ENCODE measurements around the gene TOB2.

TOB2 gene, protein sequence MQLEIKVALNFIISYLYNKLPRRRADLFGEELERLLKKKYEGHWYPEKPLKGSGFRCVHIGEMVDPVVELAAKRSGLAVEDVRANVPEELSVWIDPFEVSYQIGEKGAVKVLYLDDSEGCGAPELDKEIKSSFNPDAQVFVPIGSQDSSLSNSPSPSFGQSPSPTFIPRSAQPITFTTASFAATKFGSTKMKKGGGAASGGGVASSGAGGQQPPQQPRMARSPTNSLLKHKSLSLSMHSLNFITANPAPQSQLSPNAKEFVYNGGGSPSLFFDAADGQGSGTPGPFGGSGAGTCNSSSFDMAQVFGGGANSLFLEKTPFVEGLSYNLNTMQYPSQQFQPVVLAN

GRCh38 chr22:41446639-41447434 lies at the start of gene TOB2:
TOB2 (minus strand) TSS chr22:41446801; CDS start chr22:41437345, 9,456 bp downstream.
- peak; percentile 57 for DNase-seq

DNA sequence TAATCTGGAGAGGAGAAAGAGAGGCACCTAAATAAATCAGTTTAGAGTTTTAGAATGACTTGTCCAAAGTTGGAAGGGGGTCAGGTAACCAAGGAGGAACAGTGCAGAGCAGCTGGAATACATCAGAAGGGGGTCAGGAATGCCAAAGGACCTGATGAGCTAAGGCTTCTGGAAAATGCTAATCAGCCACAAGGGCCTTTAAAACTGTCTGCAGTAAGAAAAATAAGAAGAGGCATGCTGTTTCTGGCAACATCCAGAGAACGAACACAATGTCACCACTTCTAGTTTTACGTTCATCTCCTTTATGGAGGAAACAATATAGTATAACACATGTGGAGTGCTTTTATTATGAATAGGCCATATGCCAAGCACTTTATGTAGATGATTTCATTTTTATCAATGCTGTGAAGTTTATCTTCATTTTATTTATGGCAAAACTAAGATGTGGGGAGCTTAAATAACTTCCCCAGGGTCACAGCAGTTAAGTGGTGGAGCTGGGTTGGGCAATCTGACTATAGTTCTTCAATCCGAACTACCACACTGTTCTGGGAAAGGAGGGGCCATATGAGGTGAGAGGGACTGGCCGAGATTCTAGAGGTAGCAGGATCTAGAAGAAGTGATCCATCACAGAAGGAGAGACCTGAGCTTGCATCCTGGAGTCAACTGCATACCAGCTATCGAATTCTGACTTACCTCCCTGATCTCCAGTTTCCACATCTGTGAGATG lies 44.9 kb upstream of the TOB2 start:
- DNase-seq: no peak

DNA sequence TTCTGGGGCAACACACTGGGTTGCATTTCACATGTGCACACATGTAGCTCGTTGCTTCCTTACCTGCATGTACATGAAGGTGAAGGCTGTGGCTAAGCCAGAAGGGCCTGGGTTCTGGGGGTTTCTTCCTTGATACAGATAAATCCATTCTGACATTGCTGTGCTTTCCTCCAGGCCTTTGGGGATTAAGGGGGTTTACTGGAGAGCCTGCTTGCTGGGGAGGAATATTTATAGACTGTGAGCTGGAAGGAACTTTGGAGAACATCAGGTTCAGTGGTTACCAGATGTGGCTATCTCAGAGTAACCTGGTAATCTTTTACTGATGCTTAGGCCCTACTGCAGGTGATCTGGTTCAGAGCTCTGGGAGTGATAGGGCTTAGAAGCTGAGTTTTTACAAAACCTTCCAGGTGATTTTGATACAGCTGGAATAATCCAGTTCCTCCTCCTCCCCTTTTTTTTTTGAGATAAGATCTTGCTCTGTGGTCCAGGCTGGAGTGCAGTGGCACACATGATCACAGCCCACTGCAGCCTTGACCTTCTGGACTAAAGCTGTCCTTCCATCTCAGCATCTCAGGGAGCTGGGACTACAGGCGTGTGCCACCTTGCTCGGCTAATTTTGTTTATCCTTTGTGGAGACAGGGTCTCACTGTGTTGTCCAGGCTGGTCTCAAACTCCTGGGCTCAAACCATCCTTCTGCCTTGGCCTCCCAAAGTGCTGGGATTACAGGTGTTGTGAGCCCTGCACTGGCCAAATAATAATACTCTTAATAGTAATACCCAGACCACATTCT lies 42.2 kb upstream of the TOB2 start:
- DNase-seq: no peak

DNA sequence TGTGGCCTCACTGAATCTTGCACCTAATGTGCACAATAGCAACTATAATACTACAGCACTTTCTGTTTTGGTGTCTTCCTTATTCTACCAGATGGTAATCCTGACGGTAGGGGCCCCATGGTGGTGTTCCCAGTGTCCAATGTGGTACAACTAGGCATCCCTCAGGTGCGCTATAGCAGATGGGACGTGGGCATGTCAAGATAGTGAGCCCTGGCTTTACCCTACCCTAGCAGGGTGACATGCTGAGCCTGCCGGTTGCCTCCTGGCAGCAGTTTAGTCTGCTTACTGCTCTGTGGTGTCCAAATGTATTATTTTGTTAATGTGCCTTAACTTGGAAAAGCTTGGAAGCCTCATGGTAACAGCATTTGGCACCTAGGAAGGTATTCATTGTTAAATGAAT lies 41.5 kb upstream of the TOB2 start:
- DNase-seq: no peak

- DNase-seq: no peak
Measured at GRCh38 chr22:41487037-41487935, 40.7 kb upstream of the TOB2 start.

DNA sequence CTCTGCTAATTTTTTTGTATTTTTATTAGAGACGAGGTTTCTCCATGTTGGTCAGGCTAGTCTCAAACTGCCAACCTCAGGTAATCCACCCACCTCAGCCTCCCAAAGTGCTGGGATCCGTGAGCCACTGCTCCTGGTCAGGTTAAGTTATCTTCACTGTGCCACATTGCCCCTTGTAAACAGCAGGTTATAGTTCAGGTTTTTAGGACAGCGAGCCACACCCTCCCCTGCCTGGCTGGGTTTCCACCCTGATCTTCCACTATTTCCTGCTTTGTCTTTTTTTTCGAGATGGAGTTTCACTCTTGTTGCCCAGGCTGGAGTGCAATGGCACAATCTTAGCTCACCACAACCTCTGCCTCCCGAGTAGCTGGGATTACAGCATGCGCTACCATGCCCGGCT lies 38.4 kb upstream of the TOB2 start:
- no peak for DNase-seq

- DNase-seq: no peak
Measured at GRCh38 chr22:41482319-41482935, 35.8 kb upstream of the TOB2 start.

- no peak for DNase-seq
Measured at GRCh38 chr22:41481925-41482318, 35.3 kb upstream of the TOB2 start.

GRCh38 chr22:41481131-41481830 lies 34.7 kb upstream of the TOB2 start:
- no peak for DNase-seq

- no peak for DNase-seq
Measured at GRCh38 chr22:41480397-41480735, 33.8 kb upstream of the TOB2 start.

DNA sequence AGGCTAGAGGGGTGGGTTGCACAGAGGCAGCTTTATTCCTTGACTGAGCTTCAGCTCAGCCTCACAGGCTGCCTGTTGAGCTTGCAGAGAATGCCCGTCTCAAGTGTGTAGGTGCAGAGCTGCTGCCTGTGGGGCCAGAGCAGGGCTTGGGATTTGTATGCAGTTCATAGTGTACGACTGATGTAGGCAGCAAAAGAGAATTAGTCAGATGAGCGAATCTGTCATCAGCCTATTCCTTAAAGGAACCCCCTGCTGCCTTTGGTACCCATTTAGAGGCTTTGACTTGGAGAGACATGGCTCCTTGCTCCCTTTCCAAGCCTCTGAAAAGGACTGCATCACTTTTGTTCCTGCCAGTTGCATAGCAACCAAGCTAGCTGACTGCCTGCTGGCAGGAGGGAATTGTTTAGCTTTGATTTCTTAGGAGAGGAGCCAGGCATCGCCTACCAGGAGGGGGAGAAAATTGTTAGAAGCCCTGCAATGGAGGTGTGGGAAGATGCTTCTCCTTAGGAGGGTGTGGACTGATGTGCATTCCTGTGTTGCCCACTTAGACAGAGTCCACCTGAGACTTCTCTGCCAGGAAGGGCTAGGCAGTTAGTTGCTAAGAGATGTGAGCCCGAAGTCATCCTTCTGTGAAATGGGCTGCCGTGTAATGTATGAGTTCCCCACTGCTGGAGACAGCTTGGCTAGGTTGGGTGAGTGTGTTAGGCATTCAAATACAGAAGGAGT lies 33.2 kb upstream of the TOB2 start:
- no peak for DNase-seq

DNA sequence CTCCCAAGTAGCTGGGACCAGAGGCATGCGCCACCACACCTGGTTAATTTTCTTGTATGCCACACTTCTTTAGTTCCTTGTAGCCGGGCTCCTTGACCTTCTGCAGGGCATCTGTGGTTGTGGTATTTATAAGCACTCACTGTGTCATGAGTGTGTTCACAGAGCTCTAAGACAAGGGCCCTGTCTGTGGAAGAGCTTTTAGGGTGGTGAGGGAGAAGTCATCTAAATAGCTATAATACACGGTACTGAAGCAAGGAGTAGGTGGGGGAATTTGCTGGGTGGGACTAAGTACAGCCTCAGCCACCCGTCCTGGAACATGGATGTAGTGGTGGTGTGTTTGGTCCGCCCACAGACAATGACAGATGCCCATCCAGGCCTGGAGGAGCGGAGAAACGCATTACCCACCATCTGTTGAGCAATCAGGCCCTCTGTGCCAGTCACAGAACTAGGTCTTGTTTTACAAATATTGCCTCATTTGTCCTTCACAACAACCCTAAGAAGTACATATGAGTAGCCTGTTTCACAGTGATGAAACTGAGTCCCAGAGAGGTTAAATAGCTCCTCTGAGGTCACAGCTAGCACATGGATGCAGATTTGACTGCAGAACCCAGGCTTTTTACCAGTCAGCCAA lies 32.4 kb upstream of the TOB2 start:
- peak; percentile 86 for DNase-seq

DNA sequence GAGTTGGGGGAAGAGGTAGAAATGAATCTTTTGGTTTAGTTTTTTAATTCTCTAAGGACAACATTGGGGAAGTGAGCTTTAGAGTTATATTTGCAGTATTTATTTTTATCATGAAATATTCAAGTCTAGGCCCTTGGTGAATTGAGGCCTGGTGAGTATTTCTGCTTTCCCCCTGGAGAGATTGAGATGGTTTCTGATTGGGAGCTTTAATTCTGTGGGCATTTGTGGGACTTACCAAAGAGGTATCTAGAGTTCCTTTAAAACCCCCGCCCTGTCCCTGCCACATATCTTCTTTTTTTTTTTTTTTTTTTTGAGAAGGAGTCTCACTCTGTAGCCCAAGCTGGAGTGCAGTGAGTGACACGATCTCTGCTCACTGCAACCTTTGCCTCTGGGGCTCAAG lies 31.9 kb upstream of the TOB2 start:
- no peak for DNase-seq

- DNase-seq: no peak
Measured at GRCh38 chr22:41474872-41475451, 28.4 kb upstream of the TOB2 start.

- DNase-seq: no peak
Measured at GRCh38 chr22:41471568-41471967, 25.0 kb upstream of the TOB2 start.

DNA sequence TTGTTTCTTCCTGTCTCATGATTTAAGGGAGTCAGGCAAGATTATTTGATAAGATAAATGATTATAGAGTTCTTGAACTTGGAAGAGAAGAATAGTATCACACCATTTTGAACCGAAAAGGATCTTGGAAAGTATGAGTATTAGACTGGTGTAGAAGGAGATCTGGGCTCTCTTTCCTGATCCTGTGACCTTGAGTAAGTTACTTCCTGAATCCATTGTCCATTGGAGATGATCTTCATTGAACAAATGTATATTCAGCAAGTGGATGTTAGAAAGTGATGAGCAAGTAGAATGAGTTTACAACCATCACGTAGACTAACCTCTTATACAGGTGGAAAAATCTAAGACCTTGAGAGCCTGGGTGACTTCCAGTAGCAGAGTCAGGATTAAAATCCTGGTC lies 24.3 kb upstream of the TOB2 start:
- no peak for DNase-seq

DNA sequence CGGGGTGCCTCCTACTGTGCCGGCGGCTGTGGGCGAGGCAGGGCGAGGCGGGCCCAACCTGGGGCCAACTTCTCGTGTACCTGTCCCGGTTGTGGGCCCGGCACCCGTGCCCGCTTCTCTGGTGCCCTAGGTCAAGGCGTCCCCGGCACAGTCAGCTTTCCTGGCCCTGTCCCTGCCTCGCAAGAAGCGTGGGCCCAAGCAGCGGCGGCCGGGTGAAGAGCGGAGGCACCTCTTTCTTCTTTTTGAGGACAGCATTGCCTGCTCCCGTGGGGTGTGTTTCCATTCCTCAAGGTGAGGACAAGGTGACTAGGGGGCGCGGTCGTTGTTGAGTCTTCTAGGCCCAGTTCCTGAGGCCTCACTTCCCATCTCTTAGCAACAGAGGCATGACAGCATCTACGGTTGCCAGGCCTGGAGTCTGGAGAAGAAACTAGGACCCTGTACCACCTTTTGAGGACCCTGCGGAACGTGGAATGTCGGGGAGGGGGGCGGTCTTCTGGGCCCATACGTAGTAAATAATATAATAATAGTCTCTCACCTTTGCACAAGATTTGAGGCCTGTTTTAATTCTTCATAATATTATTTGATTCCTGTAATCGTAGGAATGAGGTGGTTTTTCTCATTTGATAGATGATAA lies 22.7 kb upstream of the TOB2 start:
- DNase-seq: no peak

DNA sequence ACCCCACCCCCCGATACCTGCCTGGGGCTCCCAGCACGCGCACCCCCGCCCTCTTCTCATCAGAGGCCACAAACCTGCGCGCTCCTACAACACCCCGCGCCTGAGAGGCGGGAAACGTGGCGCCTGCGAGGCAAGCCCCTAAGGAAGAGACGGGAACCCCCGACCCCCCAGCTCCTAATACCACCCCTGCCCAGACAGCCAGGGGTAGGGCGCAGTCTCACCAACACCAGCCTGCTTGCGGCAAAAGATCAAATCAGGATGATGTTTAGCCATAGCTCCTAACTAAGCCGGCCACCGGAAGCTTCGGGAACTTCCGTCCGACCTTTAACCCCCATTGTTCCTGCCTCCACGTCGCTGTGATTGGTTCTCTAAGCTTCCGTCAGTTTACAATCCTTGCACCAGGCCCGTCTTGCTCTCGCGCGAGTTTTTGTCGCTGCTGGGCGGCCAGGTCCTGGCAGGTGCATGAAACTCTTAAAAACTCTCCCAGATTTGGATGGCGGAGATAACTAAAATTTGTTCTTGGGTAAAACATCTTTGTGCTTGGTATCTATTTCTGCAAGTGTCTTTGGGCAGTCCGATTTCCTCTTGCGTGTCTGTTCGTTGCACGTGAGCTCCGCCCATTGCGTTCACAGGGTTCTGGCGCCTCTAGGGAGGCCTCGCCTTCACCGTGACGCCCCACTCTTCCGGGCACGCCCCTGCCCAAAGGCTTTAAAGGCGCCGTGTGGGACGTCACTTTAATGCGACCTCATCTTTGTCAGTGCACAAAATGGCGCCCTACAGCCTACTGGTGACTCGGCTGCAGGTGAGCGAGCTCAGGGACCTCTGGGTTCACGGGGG lies 22.0 kb upstream of the TOB2 start, which contains the start of the genes ACO2 and PHF5A:
TSS of gene ACO2 (plus strand) at position 737 of the 837 bp plus-strand sequence. CDS start at position 767, 30 bp downstream.
TSS of gene PHF5A (minus strand) at position 312 of the 837 bp plus-strand sequence. CDS start at position 273, 39 bp downstream.
- peak; percentile 98 for DNase-seq

Measured in NCI-H524 treated with DMSO at 0.1 percent for 48 hours (cell line).